Activated naive CD4-positive, alpha-beta T cell treated with anti-CD3 and anti-CD28 coated beads for 36 hours (primary cell): ENCODE data around the gene CEP120. TPM values are rescaled to one million over a fixed set of nuclear protein-coding genes. Genes with fewer than 3 reads are reported as not detected.

Experiments used
- total RNA-seq, 2 experiments: library from RNA; stranded (reverse); gene quantifications; one replicate each; pipeline ENCODE4 v1.2.3, GENCODE V29; 2021

Gene CEP120
- total RNA-seq, 2 experiments from 2014 or later = 39.2 to 39.5 TPM

Other genes with a start within 250 kb of the CEP120 start
- gene CSNK1G3, start 88.8 kb upstream of the CEP120 start, total RNA-seq = 10 to 100 TPM; 31.9 to 33.8 TPM